Suppressor macrophage (primary cell): ENCODE results near the gene TAF3.
"Not testable (repeated sequence)": the region's sequence is repeated elsewhere in the genome, so short reads cannot be mapped to it uniquely, and the experiment has no call there.

Source experiments
- DNase-seq, 4 experiments: peaks; one replicate each; pipeline ENCODE4 v3.0.0-alpha.2; 2020 to 2022

The TAF3 gene

GRCh38 chr10:7972367-7972766 is 154.1 kb downstream of the TAF3 start:
- DNase-seq: no peak

- DNase-seq: no peak
Measured at GRCh38 chr10:7980196-7980595, 161.9 kb downstream of the TAF3 start.

- DNase-seq: no peak
Measured at GRCh38 chr10:7982727-7983126, 164.4 kb downstream of the TAF3 start.

DNA sequence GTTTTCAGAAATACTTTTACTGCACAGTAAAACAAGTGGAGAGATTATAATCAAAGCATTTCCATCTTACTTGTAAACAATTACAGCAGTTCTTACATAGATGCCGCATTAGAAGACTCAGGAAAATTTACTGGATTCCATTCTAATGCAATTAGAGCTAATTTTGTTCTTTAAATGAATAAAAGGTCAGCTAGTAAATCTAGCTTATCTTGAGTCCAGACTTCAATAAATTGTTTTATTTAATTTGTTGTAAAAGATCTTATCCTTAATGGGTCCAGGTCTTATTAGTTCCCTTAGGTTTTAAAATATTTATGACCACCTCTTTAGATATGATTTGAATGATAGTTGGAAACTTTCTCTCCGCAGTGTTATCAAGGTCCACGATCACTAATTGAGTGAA is 166.0 kb downstream of the TAF3 start:
- DNase-seq: no peak

DNA sequence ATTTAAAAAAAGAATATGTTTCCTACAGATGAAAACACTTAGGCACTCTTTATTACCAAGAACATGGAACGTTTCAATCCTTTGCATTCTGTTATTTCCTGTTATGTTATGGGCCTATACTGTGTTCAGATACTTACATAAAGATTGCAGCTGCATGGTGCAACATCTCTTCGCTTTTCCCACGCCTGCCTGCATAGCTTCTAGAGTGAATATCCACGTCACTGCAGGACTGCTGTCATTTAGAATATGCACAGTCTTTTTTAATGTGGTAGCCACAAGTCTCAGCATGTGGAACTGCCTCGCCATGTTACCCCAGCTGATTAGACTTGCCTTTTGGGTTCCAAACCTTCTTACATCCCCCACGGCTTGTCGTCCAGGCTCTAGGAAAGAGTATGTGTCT is 166.6 kb downstream of the TAF3 start:
- no peak for DNase-seq

- DNase-seq: peak in 3 of 4 experiments; percentile 6 to 36 (median 20)
Measured at GRCh38 chr10:7986851-7987250, 168.5 kb downstream of the TAF3 start.

DNA sequence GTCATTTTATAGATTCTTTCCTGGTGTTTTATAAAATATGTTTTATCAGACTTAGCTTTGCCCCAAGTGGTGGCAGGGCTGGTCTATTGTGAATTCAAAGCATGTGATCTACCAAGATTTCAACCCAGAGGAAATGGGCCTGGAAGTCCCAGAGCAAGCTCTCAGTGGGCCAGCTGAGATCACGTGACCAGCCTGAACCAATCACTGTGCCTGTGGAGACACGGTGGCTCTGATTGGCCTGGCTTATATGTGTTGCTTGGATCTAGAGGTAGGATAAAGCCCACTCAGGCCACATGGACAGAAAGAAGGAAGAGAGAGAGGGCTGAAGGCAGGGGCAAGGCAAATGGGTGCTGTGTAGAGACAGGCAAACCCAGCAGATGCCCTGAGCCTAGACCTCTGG is 170.7 kb downstream of the TAF3 start:
- no peak for DNase-seq

DNA sequence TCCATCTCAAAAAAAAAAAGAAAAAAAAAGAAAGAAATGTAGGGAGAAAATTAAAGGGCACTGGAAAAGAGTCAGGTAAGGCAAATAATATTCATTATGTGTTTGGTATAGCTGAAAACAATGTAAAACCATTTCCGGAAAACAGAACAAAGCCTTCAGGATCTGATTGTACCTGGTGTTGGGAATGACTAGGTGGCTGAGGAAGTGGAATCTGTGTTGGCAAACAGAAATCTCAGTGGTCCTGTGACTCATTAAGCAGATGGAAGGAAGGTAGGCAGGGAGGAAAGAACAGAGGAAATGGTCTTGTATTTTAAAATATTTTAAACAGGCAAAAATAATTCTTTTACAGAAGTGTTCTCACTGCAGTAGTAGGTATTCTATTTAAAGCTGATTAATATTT is 180.5 kb downstream of the TAF3 start:
- no peak for DNase-seq

DNA sequence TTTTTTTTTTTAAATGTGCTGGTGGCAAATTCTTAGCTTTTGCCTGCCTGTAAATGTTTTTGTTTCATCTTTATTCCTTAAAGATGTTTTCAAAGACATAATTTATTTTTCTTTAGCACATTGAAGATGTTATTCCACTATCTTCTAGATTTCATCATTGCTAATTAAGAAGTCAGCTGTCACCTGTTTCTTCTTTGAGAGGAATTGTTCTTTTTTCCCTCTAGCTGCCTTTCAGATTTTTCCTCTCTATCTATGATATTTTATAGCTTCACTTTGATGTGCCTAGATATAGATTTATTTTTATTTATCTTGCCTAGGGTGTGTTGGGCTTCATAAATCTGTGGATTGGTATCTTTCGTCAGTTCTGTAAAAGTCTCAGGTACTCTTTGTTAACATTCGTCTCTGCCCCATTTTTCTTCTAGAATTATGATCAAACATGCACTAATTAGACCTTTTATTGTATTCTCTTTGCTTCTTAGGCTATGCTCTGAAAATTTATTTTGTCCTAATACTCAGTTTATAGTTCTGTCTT is 186.2 kb downstream of the TAF3 start:
- no peak for DNase-seq

GRCh38 chr10:8006274-8006999 is 188.1 kb downstream of the TAF3 start:
- peak; percentile 29 to 60 (median 46) for DNase-seq

- no peak for DNase-seq
Measured at GRCh38 chr10:8009031-8009430, 190.7 kb downstream of the TAF3 start.

DNA sequence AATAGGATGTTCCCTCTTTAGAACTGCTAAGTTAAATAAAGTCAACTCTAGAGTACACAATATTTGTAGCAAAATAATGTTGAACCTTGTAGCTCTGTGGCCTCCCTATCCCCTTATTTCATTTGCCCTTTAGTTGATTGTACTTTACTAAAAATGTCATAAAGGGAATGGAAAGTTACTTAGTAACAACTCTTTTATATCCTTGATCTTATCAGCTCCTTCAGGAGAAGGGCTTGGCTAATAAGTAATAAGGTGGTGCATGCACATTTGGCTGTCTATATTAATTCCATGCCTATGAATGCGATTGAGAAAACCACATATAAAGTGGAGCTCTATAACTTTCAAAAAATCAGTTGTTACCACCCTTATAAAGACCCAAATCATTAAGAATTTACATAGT is 194.7 kb downstream of the TAF3 start:
- DNase-seq: no peak

DNA sequence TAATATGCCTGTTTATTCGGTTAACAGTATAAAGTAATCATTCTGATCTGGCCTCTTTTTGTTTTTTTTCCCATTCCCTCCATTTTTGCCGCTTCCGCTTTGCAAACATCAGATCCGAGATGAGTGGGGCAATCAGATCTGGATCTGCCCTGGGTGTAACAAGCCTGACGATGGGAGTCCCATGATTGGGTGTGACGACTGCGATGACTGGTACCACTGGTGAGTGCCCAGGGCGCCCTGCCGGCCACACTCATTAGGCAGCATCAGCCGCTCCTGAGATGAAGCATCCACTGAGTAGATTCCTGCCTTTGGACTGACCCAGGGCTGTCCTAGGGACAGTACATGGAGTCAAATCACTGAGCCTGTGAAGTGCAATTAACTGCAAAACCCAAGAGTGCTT is 195.3 kb downstream of the TAF3 start:
- DNase-seq: no peak

DNA sequence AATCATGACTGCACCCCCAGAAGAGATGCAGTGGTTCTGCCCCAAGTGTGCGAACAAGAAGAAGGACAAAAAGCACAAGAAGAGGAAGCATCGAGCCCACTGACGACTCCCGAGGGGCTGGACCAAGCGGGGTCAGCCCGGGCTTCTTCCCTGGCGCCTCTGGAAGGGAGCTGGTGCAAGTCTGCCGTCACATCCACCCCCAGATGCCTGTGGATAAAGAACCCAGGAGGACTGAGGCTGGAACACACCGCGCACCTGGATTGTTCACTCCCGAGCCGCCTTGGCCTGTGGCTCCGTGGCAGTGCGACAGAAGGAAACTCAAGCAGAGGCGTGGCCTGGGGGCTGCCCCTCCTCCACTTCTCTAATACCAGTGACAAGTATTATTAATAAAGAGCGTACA is 196.3 kb downstream of the TAF3 start:
- no peak for DNase-seq

GRCh38 chr10:8017277-8017676 is 199.0 kb downstream of the TAF3 start:
- DNase-seq: no peak

DNA sequence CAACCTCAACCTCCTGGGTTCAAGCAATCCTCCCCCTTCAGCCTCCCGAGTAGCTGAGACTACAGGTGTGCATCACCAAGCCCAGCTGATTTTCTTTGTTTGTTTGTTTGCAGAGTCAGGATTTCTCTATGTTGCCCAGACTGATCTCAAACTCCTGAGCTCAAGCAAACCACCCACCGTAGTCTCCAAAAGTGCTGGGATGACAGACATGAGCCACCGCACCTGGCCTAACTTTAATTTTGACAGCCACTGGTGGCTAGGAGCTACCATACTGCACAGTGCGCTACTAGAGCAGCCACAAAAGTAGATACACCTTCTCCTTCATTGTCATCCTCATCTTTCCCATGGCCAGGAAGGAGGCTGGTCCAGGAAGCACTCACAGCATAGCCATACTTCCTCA is 205.0 kb downstream of the TAF3 start:
- DNase-seq: no peak

- no peak for DNase-seq
Measured at GRCh38 chr10:8023851-8024250, 205.5 kb downstream of the TAF3 start.

GRCh38 chr10:8026349-8027259 is 208.3 kb downstream of the TAF3 start:
- no peak for DNase-seq

DNA sequence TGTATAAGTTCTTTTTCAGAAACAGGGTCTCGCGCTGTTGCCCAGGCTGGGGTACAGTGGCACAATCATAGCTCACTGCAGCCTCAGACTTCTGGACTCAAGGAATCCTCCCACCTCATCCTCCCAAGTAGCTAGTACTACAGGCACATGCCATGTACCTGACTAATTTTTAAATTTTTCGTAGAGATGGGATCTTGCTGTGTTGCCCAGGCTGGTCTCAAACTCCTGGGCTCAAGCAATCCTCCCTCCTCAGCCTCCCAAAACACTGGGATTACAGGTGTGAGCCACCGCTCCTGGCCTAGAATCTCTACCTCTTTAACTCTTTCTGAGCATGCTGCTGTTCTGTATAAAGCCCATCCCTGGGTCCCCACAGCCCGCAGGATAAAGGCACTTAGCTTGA is 212.9 kb downstream of the TAF3 start:
- DNase-seq: not testable (repeated sequence)

DNA sequence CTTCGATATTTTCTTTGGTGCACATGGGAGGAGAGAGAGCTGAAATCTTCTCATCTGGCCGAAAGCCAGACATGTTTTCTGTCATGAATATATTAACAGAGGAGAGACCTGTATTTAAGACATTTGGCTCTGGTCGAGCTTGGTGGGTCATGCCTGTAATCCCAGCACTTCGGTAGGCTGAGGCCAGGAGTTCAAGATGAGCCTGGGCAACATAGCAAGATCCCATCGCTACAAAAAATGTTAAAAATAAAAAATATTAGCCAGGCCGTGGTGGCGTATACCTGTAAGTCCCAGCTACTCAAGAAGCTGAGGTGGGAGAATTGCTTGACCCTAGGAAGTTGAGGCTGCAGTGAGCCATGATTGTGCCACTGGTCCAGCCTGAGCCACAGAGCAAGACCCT is 214.3 kb downstream of the TAF3 start:
- DNase-seq: no peak

DNA sequence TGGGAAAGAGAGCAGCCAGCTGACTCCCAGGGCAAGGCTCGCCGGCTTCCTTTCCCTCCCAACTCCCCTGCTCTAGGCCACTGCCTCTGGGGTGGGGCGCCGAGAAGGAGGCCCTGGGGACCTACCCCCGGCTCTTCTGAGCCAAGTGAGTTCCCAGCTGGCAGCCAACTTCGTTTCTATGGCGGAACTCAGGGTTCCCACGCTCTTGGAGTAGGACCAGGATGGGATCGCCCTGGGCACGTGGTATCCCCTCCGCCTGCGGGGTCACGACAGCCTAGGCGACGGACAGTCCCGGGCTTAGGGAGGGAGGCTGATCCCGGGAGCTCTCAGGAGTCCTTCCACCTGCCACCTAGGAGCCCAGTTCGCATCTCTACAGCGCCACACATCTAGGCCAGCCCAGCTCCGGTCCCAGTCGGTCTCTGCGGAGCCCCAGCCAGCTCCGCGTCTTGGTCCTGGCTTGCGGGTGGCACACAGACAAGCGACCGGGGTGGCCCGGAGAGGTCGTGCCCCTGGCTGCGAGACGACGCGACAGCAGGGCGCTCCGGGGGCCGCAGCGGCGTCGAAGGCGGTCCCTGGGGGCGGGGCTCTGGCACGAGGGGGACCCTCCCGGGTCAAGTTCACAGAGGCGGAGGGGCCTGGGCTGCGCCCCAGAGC is 215.6 kb downstream of the TAF3 start:
- no peak for DNase-seq

DNA sequence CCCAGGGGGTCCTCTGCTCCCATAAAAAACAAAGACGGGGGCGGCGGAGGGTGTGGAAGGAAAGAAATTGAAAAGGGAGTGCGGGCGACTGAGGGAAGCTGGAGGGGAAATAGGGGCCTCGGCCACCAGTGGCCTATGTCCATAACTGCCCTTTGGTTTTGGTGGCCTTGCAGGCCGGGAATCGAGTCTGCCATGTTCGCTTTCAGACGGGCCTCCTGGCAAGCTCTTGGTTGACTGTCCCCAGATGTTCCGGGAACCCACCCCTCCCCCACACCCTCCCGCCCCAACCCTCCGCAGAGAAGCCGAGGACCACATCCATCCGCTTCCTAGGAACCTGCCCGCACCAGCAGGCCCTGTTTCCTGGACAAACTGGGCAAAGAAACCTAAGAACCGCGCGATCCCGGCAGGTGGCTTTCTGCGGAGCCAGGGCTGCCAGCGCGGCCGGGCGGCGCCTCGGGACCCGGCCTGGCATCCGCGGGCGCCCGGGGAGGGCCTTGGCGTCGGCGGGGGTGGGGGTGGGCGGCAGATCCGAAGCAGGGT is 216.2 kb downstream of the TAF3 start:
- no peak for DNase-seq
